ENCODE measurements around the gene PMPCA.

DNA sequence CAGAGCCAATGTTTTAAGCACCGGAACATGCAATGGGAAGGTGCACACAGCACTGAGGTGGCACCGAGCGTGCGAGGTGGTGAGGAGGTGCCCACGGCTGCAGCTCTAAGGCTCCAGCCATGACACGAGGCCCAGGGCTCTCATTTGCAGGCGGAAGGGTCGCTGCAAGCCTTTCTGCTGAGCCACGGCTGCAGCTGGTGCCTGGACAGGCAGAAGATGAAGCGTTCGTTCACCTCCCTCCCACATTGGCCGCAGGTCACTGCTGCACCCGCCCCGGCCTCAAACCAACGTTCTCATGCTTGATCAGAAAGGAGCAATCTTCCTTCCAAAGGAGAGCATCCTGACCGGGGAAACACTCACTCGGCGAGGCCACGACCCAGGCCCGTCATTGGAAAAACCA is 33.6 kb downstream of the PMPCA start:
- TF ChIP-seq, protein P1, sequence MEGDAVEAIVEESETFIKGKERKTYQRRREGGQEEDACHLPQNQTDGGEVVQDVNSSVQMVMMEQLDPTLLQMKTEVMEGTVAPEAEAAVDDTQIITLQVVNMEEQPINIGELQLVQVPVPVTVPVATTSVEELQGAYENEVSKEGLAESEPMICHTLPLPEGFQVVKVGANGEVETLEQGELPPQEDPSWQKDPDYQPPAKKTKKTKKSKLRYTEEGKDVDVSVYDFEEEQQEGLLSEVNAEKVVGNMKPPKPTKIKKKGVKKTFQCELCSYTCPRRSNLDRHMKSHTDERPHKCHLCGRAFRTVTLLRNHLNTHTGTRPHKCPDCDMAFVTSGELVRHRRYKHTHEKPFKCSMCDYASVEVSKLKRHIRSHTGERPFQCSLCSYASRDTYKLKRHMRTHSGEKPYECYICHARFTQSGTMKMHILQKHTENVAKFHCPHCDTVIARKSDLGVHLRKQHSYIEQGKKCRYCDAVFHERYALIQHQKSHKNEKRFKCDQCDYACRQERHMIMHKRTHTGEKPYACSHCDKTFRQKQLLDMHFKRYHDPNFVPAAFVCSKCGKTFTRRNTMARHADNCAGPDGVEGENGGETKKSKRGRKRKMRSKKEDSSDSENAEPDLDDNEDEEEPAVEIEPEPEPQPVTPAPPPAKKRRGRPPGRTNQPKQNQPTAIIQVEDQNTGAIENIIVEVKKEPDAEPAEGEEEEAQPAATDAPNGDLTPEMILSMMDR (conservative IDR thresholded peaks at IDR 0.05; ENCODE audit: low read length): no peak
- no peak for TF ChIP-seq EZH2phosphoT487 (IDR thresholded peaks at IDR 0.05; ENCODE audit: borderline replicate concordance)

Measured in Loucy (cell line).